ENCODE measurements around the gene IQGAP2.

IQGAP2 gene

DNA sequence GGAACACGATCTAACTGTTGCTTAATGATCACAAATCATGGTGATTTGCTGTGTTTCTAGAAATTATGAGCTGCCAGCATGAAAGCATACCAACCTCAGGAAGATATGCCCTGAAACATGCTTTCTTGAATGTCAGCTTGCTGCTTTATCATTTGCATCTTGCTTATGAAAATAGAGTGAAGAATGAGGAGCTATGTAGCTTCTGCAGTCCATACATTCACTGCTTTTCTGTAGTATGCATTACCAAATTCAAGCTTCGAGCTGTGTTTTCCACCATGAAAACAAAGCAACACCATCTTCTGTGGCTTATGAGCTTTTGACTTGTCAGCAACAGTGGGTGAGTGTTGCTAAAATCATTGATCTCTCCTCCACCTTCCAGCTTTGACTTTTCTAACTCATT is 203.6 kb downstream of the IQGAP2 start:
- peaks cover 24% of the 10 kb centered on the region for H3K36me3 Mint-ChIP-seq
- peaks cover 8% of the 10 kb centered on the region for H3K4me1 Mint-ChIP-seq
- H3K27ac Mint-ChIP-seq = no peak overlapping the region
- H3K9me3 Mint-ChIP-seq = no peaks in the 10 kb centered on the region
- no peak overlapping the region for H3K4me3 Mint-ChIP-seq
- no peaks in the 10 kb centered on the region for H3K27me3 Mint-ChIP-seq

DNA sequence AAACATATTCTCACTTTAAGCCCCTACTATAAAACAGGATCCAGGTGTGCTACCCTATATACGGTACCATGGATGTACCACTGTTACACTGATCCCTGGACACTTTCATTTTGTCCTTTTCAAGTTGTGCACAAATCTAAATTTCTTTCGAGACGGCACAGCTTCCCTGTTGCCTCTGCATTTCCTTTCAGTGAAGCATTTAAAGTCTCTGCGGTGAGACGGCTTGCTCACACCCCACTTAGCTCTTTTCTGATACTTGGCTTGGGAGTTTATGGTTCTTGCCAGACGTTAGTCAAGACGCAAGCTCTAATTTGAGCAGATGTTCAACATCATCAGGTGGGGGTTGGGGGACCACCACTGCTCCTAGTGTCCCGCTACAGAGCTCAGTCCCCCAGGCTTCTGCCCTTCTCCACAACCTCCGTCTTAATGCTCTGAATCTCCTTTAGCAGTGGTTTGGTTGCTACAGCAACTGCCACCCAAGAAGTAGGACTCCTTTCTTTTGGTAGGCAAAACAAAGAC is 204.3 kb downstream of the IQGAP2 start:
- Mint-ChIP-seq H3K9me3 (no peaks in the 10 kb centered on the region), H3K36me3 (peaks cover 23% of the 10 kb centered on the region), H3K4me1 (peaks cover 8% of the 10 kb centered on the region), H3K4me3 (peak overlapping the region; percentile 23), H3K27me3 (no peaks in the 10 kb centered on the region), H3K27ac (no peak overlapping the region)

DNA sequence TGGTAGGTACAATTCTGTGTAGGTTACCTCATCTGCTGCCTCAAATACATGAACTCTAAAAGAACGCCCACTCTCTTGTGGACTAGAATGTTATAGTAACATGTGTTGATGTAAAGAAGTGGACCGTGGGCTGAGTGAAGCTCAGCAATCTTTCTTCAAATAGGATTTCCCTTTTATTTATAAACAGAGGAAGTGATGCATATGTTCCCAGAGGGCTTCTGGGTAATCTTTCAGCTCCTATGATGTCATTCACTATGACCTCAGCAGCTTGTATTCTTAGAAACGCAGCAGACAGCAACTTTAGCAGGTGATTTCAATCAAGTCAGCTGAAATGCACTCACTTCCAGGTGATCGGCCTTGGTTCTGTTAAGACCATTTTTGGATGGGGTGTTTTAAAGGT is 205.7 kb downstream of the IQGAP2 start:
- H3K9me3 Mint-ChIP-seq = no peaks in the 10 kb centered on the region
- H3K27me3 Mint-ChIP-seq = no peaks in the 10 kb centered on the region
- H3K36me3 Mint-ChIP-seq = peaks cover 24% of the 10 kb centered on the region
- H3K4me3 Mint-ChIP-seq = no peak overlapping the region
- peaks cover 8% of the 10 kb centered on the region for H3K4me1 Mint-ChIP-seq
- H3K27ac Mint-ChIP-seq = no peak overlapping the region

DNA sequence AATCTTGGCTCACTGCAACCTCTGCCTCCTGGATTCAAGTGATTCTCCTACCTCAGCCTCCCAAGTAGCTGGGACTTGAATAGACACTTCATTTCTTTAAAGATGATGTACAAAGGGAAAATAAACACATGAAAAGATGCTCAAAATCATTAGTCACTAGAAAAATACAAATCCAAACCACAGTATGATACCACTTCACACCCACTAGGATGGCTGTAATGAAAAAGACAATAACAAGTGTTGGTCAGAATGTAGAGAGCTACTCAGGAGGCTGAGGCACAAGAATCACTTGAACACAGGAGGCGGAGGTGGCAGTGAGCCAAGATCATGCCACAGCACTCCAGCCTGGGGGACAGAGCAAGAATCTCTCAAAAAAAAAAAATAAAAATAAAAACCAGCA is 207.1 kb downstream of the IQGAP2 start:
- Mint-ChIP-seq H3K36me3 (peaks cover 16% of the 10 kb centered on the region), H3K27me3 (no peaks in the 10 kb centered on the region), H3K4me1 (peaks cover 8% of the 10 kb centered on the region), H3K27ac (peak overlapping the region; percentile 80), H3K4me3 (no peak overlapping the region), H3K9me3 (no peaks in the 10 kb centered on the region)

DNA sequence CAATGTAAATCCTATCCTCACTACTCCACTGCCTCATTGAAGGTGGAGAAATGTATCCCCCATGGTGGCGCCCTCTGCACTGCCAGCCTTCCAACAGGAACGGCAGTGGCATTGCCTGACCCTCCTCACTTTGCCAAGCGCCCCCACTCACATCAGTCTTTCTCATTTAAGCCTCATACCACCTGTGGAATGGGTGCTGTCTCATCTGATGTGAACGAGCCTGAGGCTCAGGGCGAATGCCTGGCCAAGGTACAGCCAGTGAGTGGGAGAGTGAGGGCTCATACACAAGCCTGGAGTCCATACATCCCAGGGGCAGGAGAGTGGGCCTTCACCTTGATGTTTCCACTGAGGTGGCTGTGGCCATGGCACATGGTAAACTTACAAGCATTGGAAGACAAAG is 209.9 kb downstream of the IQGAP2 start:
- no peak overlapping the region for H3K4me3 Mint-ChIP-seq
- peaks cover 20% of the 10 kb centered on the region for H3K36me3 Mint-ChIP-seq

DNA sequence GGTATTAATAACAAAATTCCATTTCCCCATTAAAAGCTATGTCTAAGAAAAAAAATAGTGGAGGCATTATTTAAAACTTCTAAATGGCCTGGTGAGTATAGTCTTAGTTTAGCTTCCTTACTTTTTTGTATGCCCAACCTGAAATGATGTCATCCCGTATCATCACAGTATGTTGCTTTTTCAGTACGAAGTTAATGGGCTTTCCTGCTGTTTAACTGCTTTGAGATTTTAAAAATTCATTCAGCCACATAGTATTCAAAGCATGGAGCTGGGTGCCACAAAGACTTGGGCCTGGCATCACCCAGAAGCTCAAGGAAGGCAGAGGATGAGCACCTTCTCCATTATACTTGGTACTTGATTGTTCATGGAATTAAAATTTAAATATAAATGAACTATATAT is 212.7 kb downstream of the IQGAP2 start:
- H3K27me3 Mint-ChIP-seq = no peaks in the 10 kb centered on the region
- peaks cover 23% of the 10 kb centered on the region for H3K36me3 Mint-ChIP-seq
- no peaks in the 10 kb centered on the region for H3K4me1 Mint-ChIP-seq
- H3K9me3 Mint-ChIP-seq = no peaks in the 10 kb centered on the region
- no peak overlapping the region for H3K4me3 Mint-ChIP-seq
- H3K27ac Mint-ChIP-seq = no peak overlapping the region

More for the DNA sequence above, 209.9 kb downstream of the IQGAP2 start:
- H3K27ac Mint-ChIP-seq = no peak overlapping the region
- no peaks in the 10 kb centered on the region for H3K9me3 Mint-ChIP-seq
- no peaks in the 10 kb centered on the region for H3K27me3 Mint-ChIP-seq
- H3K4me1 Mint-ChIP-seq = peaks cover 4% of the 10 kb centered on the region

DNA sequence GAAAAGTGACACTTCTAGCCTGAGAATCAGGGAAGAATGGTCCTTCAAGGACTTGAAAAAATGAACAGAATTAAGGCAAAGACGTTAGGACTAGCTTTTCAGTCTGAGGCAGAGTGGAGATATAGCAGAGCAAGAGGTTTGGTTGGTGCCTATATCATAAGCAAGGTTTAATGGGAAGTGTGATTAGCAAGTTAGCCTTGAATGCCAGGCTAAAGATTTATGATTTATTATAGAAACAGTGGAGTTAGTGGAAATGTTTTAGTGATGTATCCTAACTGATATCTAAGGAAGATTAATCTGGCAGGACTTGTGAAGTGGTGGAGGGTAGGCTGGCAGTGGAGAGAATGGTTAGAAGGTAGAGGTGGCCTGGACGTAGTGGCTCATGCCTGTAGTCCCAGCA is 213.1 kb downstream of the IQGAP2 start:
- H3K4me3 Mint-ChIP-seq = no peak overlapping the region
- no peak overlapping the region for H3K27ac Mint-ChIP-seq
- no peaks in the 10 kb centered on the region for H3K27me3 Mint-ChIP-seq
- H3K9me3 Mint-ChIP-seq = no peaks in the 10 kb centered on the region
- no peaks in the 10 kb centered on the region for H3K4me1 Mint-ChIP-seq
- peaks cover 21% of the 10 kb centered on the region for H3K36me3 Mint-ChIP-seq

DNA sequence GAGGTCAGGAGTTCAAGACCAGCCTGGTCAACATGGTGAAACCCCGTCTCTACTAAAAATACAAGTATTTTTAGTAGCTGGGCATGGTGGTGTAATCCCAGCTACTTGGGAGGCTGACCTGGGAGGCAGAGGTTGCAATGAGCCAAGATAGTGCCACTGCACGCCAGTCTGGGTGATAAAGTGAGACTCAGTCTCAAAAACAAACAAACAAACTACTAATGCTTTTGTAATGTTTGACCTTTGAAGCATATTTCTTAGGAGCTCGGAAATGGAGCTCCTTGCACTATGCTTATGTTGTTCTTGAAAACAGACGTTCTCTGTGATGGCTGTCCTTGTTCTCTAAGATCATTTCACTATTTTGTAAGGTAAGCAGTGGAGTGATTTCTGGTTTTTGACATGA is 214.1 kb downstream of the IQGAP2 start:
- Mint-ChIP-seq H3K36me3 (peaks cover 19% of the 10 kb centered on the region), H3K4me1 (no peaks in the 10 kb centered on the region), H3K27ac (no peak overlapping the region), H3K27me3 (no peaks in the 10 kb centered on the region), H3K9me3 (no peaks in the 10 kb centered on the region), H3K4me3 (no peak overlapping the region)

DNA sequence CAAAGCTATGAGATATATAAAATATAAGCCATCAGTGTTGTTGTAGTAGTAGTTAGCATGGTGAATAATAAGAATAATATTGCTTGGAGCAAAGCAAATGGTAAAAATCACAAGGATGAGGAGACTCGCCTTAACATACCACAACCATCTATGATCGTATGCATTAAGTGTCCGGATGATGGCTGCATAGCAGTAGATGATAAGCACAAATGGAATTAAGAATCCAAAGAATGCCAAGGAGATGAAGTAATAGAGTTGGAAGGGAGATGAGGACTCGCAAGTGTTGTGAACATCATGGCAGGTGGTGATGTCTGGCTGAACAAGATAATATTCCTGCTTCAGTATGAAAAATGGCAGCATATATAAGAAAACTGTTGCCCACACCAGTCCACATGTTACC is 214.6 kb downstream of the IQGAP2 start:
- no peaks in the 10 kb centered on the region for H3K27me3 Mint-ChIP-seq
- no peaks in the 10 kb centered on the region for H3K4me1 Mint-ChIP-seq
- H3K9me3 Mint-ChIP-seq = no peaks in the 10 kb centered on the region
- H3K36me3 Mint-ChIP-seq = peaks cover 16% of the 10 kb centered on the region
- no peak overlapping the region for H3K27ac Mint-ChIP-seq
- no peak overlapping the region for H3K4me3 Mint-ChIP-seq

DNA sequence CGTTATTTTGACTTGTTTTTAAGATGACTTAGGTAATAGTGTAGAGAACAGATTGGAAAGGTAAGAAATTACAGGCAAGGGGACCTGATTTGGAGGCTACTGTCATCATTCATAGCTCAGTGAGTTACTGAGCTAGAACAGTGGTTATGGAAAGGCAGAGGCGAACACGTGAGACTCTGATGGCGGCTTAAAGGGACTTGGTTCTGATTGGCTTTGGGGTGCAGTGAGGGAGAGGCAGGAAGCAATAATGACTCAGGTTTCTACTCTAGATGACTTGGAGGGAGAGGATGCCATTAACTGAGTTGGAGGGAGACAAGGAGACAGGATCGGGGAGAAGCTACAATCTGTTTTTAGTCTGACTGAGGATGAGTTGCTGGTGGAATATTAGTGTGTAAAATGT is 217.1 kb downstream of the IQGAP2 start:
- no peak overlapping the region for H3K4me3 Mint-ChIP-seq
- peaks cover 2% of the 10 kb centered on the region for H3K4me1 Mint-ChIP-seq
- H3K27ac Mint-ChIP-seq = no peak overlapping the region
- H3K27me3 Mint-ChIP-seq = no peaks in the 10 kb centered on the region
- H3K36me3 Mint-ChIP-seq = peaks cover 14% of the 10 kb centered on the region
- no peaks in the 10 kb centered on the region for H3K9me3 Mint-ChIP-seq

DNA sequence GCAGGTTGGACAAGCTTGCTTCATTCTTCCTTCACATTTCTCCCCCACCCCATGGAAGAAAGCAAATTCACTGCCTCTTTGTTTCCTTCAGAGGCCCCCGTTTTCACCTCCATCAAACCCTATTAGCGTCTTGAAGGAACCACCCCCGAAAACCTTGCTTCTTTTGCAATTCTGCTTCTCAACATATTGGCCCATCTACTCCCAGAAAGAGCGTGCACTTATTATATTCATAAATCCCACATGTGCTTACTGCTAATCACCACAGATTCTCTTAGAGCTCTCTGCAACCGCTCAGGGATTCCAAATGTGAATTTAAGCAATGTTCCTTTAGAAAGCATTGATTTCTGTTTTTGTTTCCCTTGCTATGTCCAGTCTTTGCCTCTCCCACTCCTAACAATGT is 219.0 kb downstream of the IQGAP2 start:
- Mint-ChIP-seq H3K4me1 (peaks cover 17% of the 10 kb centered on the region), H3K36me3 (peaks cover 18% of the 10 kb centered on the region), H3K27ac (no peak overlapping the region), H3K27me3 (no peaks in the 10 kb centered on the region), H3K9me3 (no peaks in the 10 kb centered on the region), H3K4me3 (no peak overlapping the region)

DNA sequence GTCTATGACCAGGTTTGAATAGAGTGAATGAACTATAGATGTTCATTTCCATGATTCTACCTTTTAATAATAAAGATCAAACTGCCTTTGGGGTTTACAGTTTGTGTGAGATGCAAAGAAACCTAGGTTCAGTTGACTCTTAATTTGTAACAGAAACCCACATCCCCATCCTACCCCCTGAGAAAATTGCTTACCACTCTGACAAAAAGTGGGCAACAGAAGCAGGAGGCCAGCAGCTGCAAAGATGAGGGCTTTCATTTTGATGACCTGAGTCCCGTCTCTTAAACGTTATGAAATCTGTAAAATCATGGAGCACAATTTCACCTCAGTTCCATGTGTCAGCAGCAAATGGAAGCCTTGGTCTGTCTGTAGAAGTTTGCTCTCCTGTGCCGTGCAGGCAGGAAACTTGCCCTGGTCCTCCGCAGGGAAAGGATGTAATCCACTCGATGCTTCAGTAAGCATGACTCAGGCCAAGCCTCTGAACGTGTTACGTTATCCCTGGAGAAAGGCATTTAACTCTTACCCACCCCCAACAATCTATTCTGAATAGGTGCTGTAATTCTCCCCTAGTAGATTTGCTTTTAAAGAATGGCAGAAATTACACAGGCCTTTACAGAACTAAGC is 220.0 kb downstream of the IQGAP2 start, which contains the start of gene F2RL2:
Gene F2RL2, minus strand, starts transcription at position 431 of the 624 bp plus-strand sequence. Its CDS starts 173 bp downstream, at position 258.
- Mint-ChIP-seq H3K36me3 (peaks cover 18% of the 10 kb centered on the region), H3K9me3 (no peaks in the 10 kb centered on the region), H3K27me3 (no peaks in the 10 kb centered on the region), H3K27ac (peak within 1 kb of the TSS; percentile 30), H3K4me3 (no peak within 1 kb of the TSS), H3K4me1 (peaks cover 18% of the 10 kb centered on the region)

DNA sequence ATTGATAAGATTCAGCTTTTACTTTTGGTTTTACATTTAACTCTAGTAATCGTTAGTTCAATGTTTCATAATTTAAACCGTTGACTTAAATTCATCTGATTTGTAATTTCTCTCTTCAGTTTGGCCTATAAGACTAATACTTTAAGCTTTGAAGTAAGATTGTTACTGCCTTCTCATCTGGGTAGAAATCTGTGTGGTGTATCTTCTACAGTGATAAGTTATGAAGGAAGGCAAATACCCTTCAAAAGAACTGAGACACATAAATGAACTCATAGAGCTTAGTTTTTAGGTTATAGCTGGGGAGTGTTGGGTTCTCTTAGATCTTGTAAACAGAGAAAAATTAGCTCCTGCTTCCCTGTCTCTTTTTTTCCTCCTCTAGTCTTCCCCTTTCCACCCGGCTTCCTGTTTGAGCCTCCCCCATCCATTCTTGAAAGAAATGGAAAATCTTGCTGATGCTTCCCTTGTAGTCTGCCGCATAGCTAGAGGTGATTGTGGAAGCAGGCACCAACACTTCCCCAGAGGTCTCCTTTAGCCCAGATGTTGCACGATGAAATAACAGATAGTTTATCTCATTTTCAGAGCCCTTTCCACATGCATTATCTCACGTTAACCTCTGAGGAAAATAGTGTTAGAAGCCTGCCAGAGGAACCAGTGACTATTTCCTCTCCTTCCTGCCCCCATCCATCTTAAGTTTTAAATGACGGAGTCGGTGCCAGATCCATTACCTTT is 222.2 kb downstream of the IQGAP2 start:
- Mint-ChIP-seq H3K36me3 (peaks cover 21% of the 10 kb centered on the region), H3K4me3 (no peak overlapping the region), H3K4me1 (peaks cover 20% of the 10 kb centered on the region), H3K27ac (peak overlapping the region; percentile 21), H3K27me3 (no peaks in the 10 kb centered on the region), H3K9me3 (no peaks in the 10 kb centered on the region)

DNA sequence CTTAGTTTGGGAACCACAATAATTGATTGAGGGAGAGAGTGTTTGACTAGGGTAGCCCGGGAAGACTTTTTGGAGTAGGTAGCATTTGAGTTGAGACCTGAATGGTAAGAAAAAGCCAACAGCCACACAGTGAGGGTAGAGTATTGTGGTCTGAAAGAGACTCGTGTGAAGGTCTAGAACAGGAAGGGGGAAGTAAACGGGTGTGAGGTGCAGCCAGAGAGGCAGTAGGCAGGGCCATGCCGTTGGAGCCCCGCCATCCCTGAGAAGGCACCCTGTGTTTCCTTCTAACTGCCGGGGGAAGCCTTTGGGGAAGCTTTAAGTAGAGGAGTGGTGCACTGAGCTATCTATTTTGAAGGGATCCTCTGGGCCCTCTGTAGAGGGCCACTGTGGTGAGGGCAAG is 223.7 kb downstream of the IQGAP2 start:
- Mint-ChIP-seq H3K9me3 (no peaks in the 10 kb centered on the region), H3K27ac (no peak overlapping the region), H3K36me3 (peaks cover 24% of the 10 kb centered on the region), H3K27me3 (no peaks in the 10 kb centered on the region), H3K4me3 (no peak overlapping the region), H3K4me1 (peaks cover 20% of the 10 kb centered on the region)

DNA sequence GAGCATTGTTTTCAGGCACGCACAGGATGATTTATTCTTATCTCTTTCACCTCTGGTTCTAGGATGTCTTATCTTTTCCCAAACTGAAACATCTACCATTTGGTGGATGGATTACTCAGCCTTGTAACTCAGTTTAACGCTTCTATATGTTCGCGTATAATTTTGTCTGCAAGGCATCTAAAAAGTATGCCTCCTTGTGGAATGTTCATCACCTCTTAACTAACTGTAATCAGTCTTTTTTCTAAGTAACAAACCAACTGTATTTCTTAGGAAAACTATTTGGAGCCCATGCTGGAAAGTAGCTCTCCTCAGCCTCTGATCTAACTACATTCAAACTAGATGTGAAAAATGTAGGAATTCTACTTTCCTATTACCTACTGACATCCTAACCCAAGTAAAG is 231.6 kb downstream of the IQGAP2 start:
- Mint-ChIP-seq H3K4me3 (no peak overlapping the region), H3K9me3 (no peaks in the 10 kb centered on the region), H3K36me3 (peaks cover 29% of the 10 kb centered on the region), H3K27ac (no peak overlapping the region), H3K27me3 (no peaks in the 10 kb centered on the region), H3K4me1 (peaks cover 4% of the 10 kb centered on the region)

DNA sequence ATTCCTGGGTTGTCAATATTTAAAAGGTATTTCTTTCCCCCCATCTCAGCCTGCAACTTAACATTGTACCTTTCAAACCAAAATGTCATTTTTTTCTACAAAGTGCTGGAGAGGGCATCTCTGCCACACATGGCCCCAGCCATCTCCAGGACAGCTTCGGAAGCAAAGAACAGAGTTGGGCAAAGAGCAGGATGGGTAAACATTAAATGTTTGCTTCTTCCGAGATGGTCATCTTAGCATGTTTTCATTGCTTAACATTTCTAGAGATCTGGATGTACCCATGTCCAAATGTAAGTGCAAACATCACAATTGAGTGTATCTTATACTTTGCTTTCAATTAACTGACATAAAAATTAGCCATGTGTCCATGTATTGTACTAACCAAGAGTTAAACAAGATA is 234.4 kb downstream of the IQGAP2 start:
- Mint-ChIP-seq H3K9me3 (no peaks in the 10 kb centered on the region), H3K36me3 (peaks cover 25% of the 10 kb centered on the region), H3K4me3 (no peak overlapping the region), H3K4me1 (peaks cover 7% of the 10 kb centered on the region), H3K27me3 (no peaks in the 10 kb centered on the region), H3K27ac (no peak overlapping the region)
